ENCODE measurements around the gene ITGA1. TPM values are rescaled to one million over a fixed set of nuclear protein-coding genes. Genes with fewer than 3 reads are reported as not detected.
A peak's percentile ranks its signal among the peaks of the same experiment; 100 is the strongest.

The ITGA1 gene
- total RNA-seq, 4 donors from 2014 or later = 21.2 to 49.5 (median 43.1) TPM

- peak overlapping the region in 3 of 4 donors; percentile 41 to 87 (median 81) for H3K27ac ChIP-seq
- no peaks in the 10 kb centered on the region for H3K9me3 ChIP-seq
- TF ChIP-seq POLR2A (IDR thresholded peaks at IDR 0.05) (no peak), CTCF (IDR thresholded peaks at IDR 0.05) (peak in 3 of 6 experiments; percentile 29 to 48 (median 36))
- peak in 2 of 3 donors; percentile 61 to 74 for DNase-seq
- H3K36me3 ChIP-seq = no peaks in the 10 kb centered on the region
- H3K27me3 ChIP-seq = no peaks in the 10 kb centered on the region
- peaks cover 0 to 10% (median 0%) of the 10 kb centered on the region in 4 donors for H3K4me1 ChIP-seq
- H3K4me3 ChIP-seq = peak overlapping the region; percentile 46 to 78 (median 60)
Observed at GRCh38 chr5:52989781-52990527, 202.2 kb downstream of the ITGA1 start.

- TF ChIP-seq POLR2A (IDR thresholded peaks at IDR 0.05) (no peak), CTCF (IDR thresholded peaks at IDR 0.05) (no peak)
- H3K27ac ChIP-seq = peak overlapping the region in 1 of 4 donors; percentile 41
- no peaks in the 10 kb centered on the region for H3K27me3 ChIP-seq
- H3K36me3 ChIP-seq = no peaks in the 10 kb centered on the region
- H3K9me3 ChIP-seq = no peaks in the 10 kb centered on the region
- no peak for DNase-seq
- H3K4me1 ChIP-seq = peaks cover 0 to 10% (median 0%) of the 10 kb centered on the region in 4 donors
- peak overlapping the region in 2 of 4 donors; percentile 62 to 78 for H3K4me3 ChIP-seq
Observed at GRCh38 chr5:52990528-52990925, 202.8 kb downstream of the ITGA1 start.

GRCh38 chr5:52993367-52993766, 205.7 kb downstream of the ITGA1 start:
- no peak for DNase-seq
- Histone ChIP-seq H3K27me3 (no peaks in the 10 kb centered on the region), H3K27ac (no peak overlapping the region), H3K36me3 (no peaks in the 10 kb centered on the region), H3K4me3 (no peak overlapping the region), H3K9me3 (no peaks in the 10 kb centered on the region), H3K4me1 (peaks cover 0 to 10% (median 0%) of the 10 kb centered on the region in 4 donors)
- TF ChIP-seq POLR2A (IDR thresholded peaks at IDR 0.05) (no peak), CTCF (IDR thresholded peaks at IDR 0.05) (no peak)

GRCh38 chr5:52994266-52994665, 206.6 kb downstream of the ITGA1 start:
- Histone ChIP-seq H3K36me3 (no peaks in the 10 kb centered on the region), H3K27me3 (no peaks in the 10 kb centered on the region), H3K27ac (no peak overlapping the region), H3K9me3 (no peaks in the 10 kb centered on the region), H3K4me1 (peaks cover 0 to 4% (median 0%) of the 10 kb centered on the region in 4 donors), H3K4me3 (no peak overlapping the region)
- no peak for DNase-seq
- TF ChIP-seq POLR2A (IDR thresholded peaks at IDR 0.05) = no peak
- no peak for TF ChIP-seq CTCF (IDR thresholded peaks at IDR 0.05)

- Histone ChIP-seq H3K9me3 (no peaks in the 10 kb centered on the region), H3K27me3 (no peaks in the 10 kb centered on the region), H3K27ac (no peak overlapping the region)
Observed at GRCh38 chr5:52995095-52995494, 207.4 kb downstream of the ITGA1 start.

More at GRCh38 chr5:52995095-52995494, 207.4 kb downstream of the ITGA1 start:
- Histone ChIP-seq H3K4me1 (peaks cover 0 to 4% (median 0%) of the 10 kb centered on the region in 4 donors), H3K4me3 (no peak overlapping the region), H3K36me3 (no peaks in the 10 kb centered on the region)
- no peak for DNase-seq
- TF ChIP-seq CTCF (IDR thresholded peaks at IDR 0.05) (no peak), POLR2A (IDR thresholded peaks at IDR 0.05) (no peak)
